ENCODE results near the gene SUMO1.

DNA sequence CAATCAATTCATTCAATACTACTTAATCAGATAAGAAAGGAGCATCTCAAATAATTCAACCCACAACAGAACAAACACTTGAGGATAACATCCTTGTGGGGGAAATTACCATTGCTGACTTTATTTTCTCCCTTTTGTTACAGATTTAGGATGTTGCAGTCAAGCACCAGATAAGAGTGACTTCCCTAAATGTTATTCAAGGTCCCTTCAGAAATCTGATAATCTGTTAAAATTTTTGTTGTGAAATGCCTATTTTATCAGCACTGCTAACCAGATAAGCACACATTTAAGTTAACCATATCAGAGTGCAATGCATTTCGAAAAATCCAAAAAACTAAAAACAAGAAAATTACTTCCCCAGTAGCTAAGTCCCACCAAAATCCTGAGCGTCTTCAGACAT, 33.5 kb downstream of the SUMO1 start:
- TF ChIP-seq POLR2A (IDR thresholded peaks at IDR 0.05; ENCODE audit: low read length) (no peak), GATA1 (IDR thresholded peaks at IDR 0.05; ENCODE audit: low read depth, low read length) (no peak)

All from erythroblast (primary cell).